ENCODE data around the gene PIP4K2C. TPM values are rescaled to one million over a fixed set of nuclear protein-coding genes. Genes with fewer than 3 reads are reported as not detected.

Gene PIP4K2C
- total and polyA plus RNA-seq, 7 experiments from 2014 or later: 18.5 to 29.7 (median 21.9) TPM

GRCh38 chr12:57627501-57628279 lies 36.7 kb downstream of the PIP4K2C start:
- Mint-ChIP-seq H3K4me1 (peaks cover 0 to 17% (median 7%) of the 10 kb centered on the region in 7 donors), H3K36me3 (no peaks in the 10 kb centered on the region), H3K4me3 (peak overlapping the region in 8 of 10 donors; percentile 9 to 69 (median 52)), H3K27me3 (peaks cover 71 to 94% (median 79%) of the 10 kb centered on the region in 5 donors), H3K9me3 (no peaks in the 10 kb centered on the region), H3K27ac (no peak overlapping the region)
- peak; percentile 52 for ATAC-seq
- intact Hi-C loops (cut with micrococcal nuclease): loop anchor here in 1 of 2 donors (10.0 kb wide), 1 partner anchor 383 kb away; no protein-coding TSS in a partner anchor
- Histone ChIP-seq H3K4me3 (ENCODE audit: low read length) (peak overlapping the region; percentile 37), H3K27ac (ENCODE audit: low read depth, low read length) (no peak overlapping the region), H3K9me3 (ENCODE audit: control insufficient read depth in 2 of 3, low read length in 3 of 3) (no peaks in the 10 kb centered on the region), H3K4me1 (ENCODE audit: control insufficient read depth in 2 of 2, insufficient read depth in 2 of 2, low read length in 2 of 2) (peaks cover 4 to 8% of the 10 kb centered on the region in 2 donors), H3K36me3 (ENCODE audit: control insufficient read depth in 2 of 3, insufficient read depth in 3 of 3, low read length in 3 of 3) (no peaks in the 10 kb centered on the region), H3K27me3 (ENCODE audit: control insufficient read depth in 2 of 2, insufficient read depth in 2 of 2, low read length in 2 of 2) (peaks cover 6 to 42% of the 10 kb centered on the region in 2 donors)
- DNase-seq: peak in 2 of 9 donors; percentile 26 to 38
- CTCF ChIA-PET: interaction anchor here (0.7 to 1.3 kb wide), 6 partner anchors 35 to 165 kb away, joined by 3 to 6 read pairs (median 3); partner anchors contain the start of gene TSPAN31
- POLR2A ChIA-PET: interaction anchor here (0.6 to 1.7 kb wide), 4 partner anchors 11 to 46 kb away, joined by 3 to 4 read pairs (median 4); no protein-coding TSS in a partner anchor

GRCh38 chr12:57628280-57629191 lies 37.5 kb downstream of the PIP4K2C start:
- H3K4me1 Mint-ChIP-seq: peaks cover 0 to 20% (median 12%) of the 10 kb centered on the region in 7 donors
- no peak overlapping the region for H3K4me3 ChIP-seq (ENCODE audit: low read length)
- no peaks in the 10 kb centered on the region for H3K36me3 ChIP-seq (ENCODE audit: control insufficient read depth in 2 of 3, insufficient read depth in 3 of 3, low read length in 3 of 3)
- ChIA-PET CTCF (interaction anchor here (1.1 kb wide), 1 partner anchor 45 kb away, joined by 6 read pairs; no protein-coding TSS in a partner anchor), POLR2A (interaction anchor here (1.0 to 1.7 kb wide), 2 partner anchors 23 to 47 kb away, joined by 3 to 4 read pairs; no protein-coding TSS in a partner anchor)
- peaks cover 6 to 35% of the 10 kb centered on the region in 2 donors for H3K27me3 ChIP-seq (ENCODE audit: control insufficient read depth in 2 of 2, insufficient read depth in 2 of 2, low read length in 2 of 2)
- no peaks in the 10 kb centered on the region for H3K9me3 ChIP-seq (ENCODE audit: control insufficient read depth in 2 of 3, low read length in 3 of 3)
- H3K27me3 Mint-ChIP-seq: peaks cover 68 to 90% (median 73%) of the 10 kb centered on the region in 5 donors
- H3K4me1 ChIP-seq (ENCODE audit: control insufficient read depth in 2 of 2, insufficient read depth in 2 of 2, low read length in 2 of 2): peaks cover 8% of the 10 kb centered on the region in 2 donors
- H3K36me3 Mint-ChIP-seq: no peaks in the 10 kb centered on the region
- H3K9me3 Mint-ChIP-seq: no peaks in the 10 kb centered on the region
- H3K27ac ChIP-seq (ENCODE audit: low read depth, low read length): no peak overlapping the region
- ATAC-seq (no peak), DNase-seq (no peak)
- no peak overlapping the region for H3K27ac Mint-ChIP-seq
- H3K4me3 Mint-ChIP-seq: peak overlapping the region in 7 of 10 donors; percentile 36 to 69 (median 57)
- intact Hi-C loops (cut with micrococcal nuclease): loop anchor here in 1 of 2 donors (10.0 kb wide), 1 partner anchor 384 kb away; no protein-coding TSS in a partner anchor

GRCh38 chr12:57629897-57630471 lies 39.0 kb downstream of the PIP4K2C start:
- Histone ChIP-seq H3K27me3 (ENCODE audit: control insufficient read depth in 2 of 2, insufficient read depth in 2 of 2, low read length in 2 of 2) (peaks cover 6 to 34% of the 10 kb centered on the region in 2 donors), H3K27ac (ENCODE audit: low read depth, low read length) (no peak overlapping the region), H3K9me3 (ENCODE audit: control insufficient read depth in 2 of 3, low read length in 3 of 3) (no peaks in the 10 kb centered on the region), H3K36me3 (ENCODE audit: control insufficient read depth in 2 of 3, insufficient read depth in 3 of 3, low read length in 3 of 3) (no peaks in the 10 kb centered on the region), H3K4me1 (ENCODE audit: control insufficient read depth in 2 of 2, insufficient read depth in 2 of 2, low read length in 2 of 2) (peaks cover 8% of the 10 kb centered on the region in 2 donors), H3K4me3 (ENCODE audit: low read length) (no peak overlapping the region)
- Mint-ChIP-seq H3K27me3 (peaks cover 59 to 86% (median 62%) of the 10 kb centered on the region in 5 donors), H3K4me3 (no peak overlapping the region), H3K36me3 (no peaks in the 10 kb centered on the region), H3K27ac (no peak overlapping the region), H3K4me1 (peaks cover 0 to 20% (median 12%) of the 10 kb centered on the region in 7 donors), H3K9me3 (no peaks in the 10 kb centered on the region)
- POLR2A ChIA-PET: interaction anchor here (1.1 to 1.3 kb wide), 2 partner anchors 10 to 63 kb away, joined by 3 to 4 read pairs; no protein-coding TSS in a partner anchor
- no peak for DNase-seq
- CTCF ChIA-PET: interaction anchor here (0.5 kb wide), 1 partner anchor 47 kb away, joined by 4 read pairs; no protein-coding TSS in a partner anchor
- intact Hi-C loops (cut with micrococcal nuclease): loop anchor here in 1 of 2 donors (10.0 kb wide), 1 partner anchor 385 kb away; no protein-coding TSS in a partner anchor
- no peak for ATAC-seq

GRCh38 chr12:57630891-57631433 lies 40.0 kb downstream of the PIP4K2C start:
- no peaks in the 10 kb centered on the region for H3K9me3 Mint-ChIP-seq
- DNase-seq: no peak
- Histone ChIP-seq H3K36me3 (ENCODE audit: control insufficient read depth in 2 of 3, insufficient read depth in 3 of 3, low read length in 3 of 3) (no peaks in the 10 kb centered on the region), H3K27me3 (ENCODE audit: control insufficient read depth in 2 of 2, insufficient read depth in 2 of 2, low read length in 2 of 2) (peaks cover 4 to 32% of the 10 kb centered on the region in 2 donors), H3K4me3 (ENCODE audit: low read length) (no peak overlapping the region), H3K9me3 (ENCODE audit: control insufficient read depth in 2 of 3, low read length in 3 of 3) (no peaks in the 10 kb centered on the region), H3K27ac (ENCODE audit: low read depth, low read length) (no peak overlapping the region), H3K4me1 (ENCODE audit: control insufficient read depth in 2 of 2, insufficient read depth in 2 of 2, low read length in 2 of 2) (peaks cover 8% of the 10 kb centered on the region in 2 donors)
- no peak for ATAC-seq
- H3K27me3 Mint-ChIP-seq: peaks cover 49 to 82% (median 56%) of the 10 kb centered on the region in 5 donors
- H3K27ac Mint-ChIP-seq: no peak overlapping the region
- intact Hi-C loops (cut with micrococcal nuclease): no loop called here
- H3K36me3 Mint-ChIP-seq: no peaks in the 10 kb centered on the region
- POLR2A ChIA-PET: interaction anchor here (1.1 to 1.3 kb wide), 2 partner anchors 11 to 62 kb away, joined by 3 to 4 read pairs; no protein-coding TSS in a partner anchor
- H3K4me1 Mint-ChIP-seq: peaks cover 0 to 20% (median 12%) of the 10 kb centered on the region in 7 donors
- peak overlapping the region in 2 of 10 donors; percentile 38 to 80 for H3K4me3 Mint-ChIP-seq
- CTCF ChIA-PET: interaction anchor here (0.8 to 1.2 kb wide), 2 partner anchors 48 to 172 kb away, joined by 4 to 5 read pairs; no protein-coding TSS in a partner anchor

- no peaks in the 10 kb centered on the region for H3K36me3 ChIP-seq (ENCODE audit: control insufficient read depth in 2 of 3, insufficient read depth in 3 of 3, low read length in 3 of 3)
- H3K27me3 ChIP-seq (ENCODE audit: control insufficient read depth in 2 of 2, insufficient read depth in 2 of 2, low read length in 2 of 2): peaks cover 0 to 26% of the 10 kb centered on the region in 2 donors
- no peak overlapping the region for H3K4me3 ChIP-seq (ENCODE audit: low read length)
- H3K9me3 ChIP-seq (ENCODE audit: control insufficient read depth in 2 of 3, low read length in 3 of 3): no peaks in the 10 kb centered on the region
- CTCF ChIA-PET: interaction anchor here (0.8 to 1.2 kb wide), 2 partner anchors 48 to 173 kb away, joined by 4 to 5 read pairs; no protein-coding TSS in a partner anchor
- no peaks in the 10 kb centered on the region for H3K9me3 Mint-ChIP-seq
- POLR2A ChIA-PET: no interaction called here
- no peak for DNase-seq
- H3K27ac Mint-ChIP-seq: no peak overlapping the region
- H3K27ac ChIP-seq (ENCODE audit: low read depth, low read length): no peak overlapping the region
- H3K36me3 Mint-ChIP-seq: no peaks in the 10 kb centered on the region
- H3K4me3 Mint-ChIP-seq: peak overlapping the region in 7 of 10 donors; percentile 38 to 80 (median 58)
- H3K4me1 ChIP-seq (ENCODE audit: control insufficient read depth in 2 of 2, insufficient read depth in 2 of 2, low read length in 2 of 2): peaks cover 8% of the 10 kb centered on the region in 2 donors
- no peak for ATAC-seq
- peaks cover 42 to 75% (median 54%) of the 10 kb centered on the region in 5 donors for H3K27me3 Mint-ChIP-seq
- peaks cover 0 to 20% (median 12%) of the 10 kb centered on the region in 7 donors for H3K4me1 Mint-ChIP-seq
- intact Hi-C loops (cut with micrococcal nuclease): loop anchor here in 1 of 2 donors (2.0 kb wide), 2 partner anchors 61 to 109 kb away; no protein-coding TSS in a partner anchor
These were observed 40.6 kb downstream of the PIP4K2C start for GRCh38 chr12:57631566-57632072.
